IPS-18c (cell line): ENCODE measurements around the gene SCUBE2.
"Not testable (repeated sequence)": the region's sequence is repeated elsewhere in the genome, so short reads cannot be mapped to it uniquely, and the experiment has no call there.

Experiments used
- H3K4me3 ChIP-seq: 2 replicates; pipeline ENCODE4 v1.7.0; 2013; ENCODE audit warnings: low read depth, mild to moderate bottlenecking, low read length, moderate library complexity; ENCODE audit not compliant: insufficient read depth
- H3K9me3 ChIP-seq: one replicate; pipeline ENCODE4 v1.6.1; 2013; ENCODE audit warnings: mild to moderate bottlenecking, low read length, moderate library complexity; ENCODE audit not compliant: control insufficient read depth, insufficient read depth

Gene SCUBE2

GRCh38 chr11:9120664-9121468 is 29.5 kb upstream of the SCUBE2 start:
- Histone ChIP-seq H3K4me3 (no peak overlapping the region), H3K9me3 (no peaks in the 10 kb centered on the region)

GRCh38 chr11:9118277-9118676 is 26.9 kb upstream of the SCUBE2 start:
- Histone ChIP-seq H3K9me3 (no peaks in the 10 kb centered on the region), H3K4me3 (no peak overlapping the region)

GRCh38 chr11:9112075-9112474 is 20.7 kb upstream of the SCUBE2 start:
- Histone ChIP-seq H3K4me3 (no peak overlapping the region), H3K9me3 (peaks cover 9% of the 10 kb centered on the region)

DNA sequence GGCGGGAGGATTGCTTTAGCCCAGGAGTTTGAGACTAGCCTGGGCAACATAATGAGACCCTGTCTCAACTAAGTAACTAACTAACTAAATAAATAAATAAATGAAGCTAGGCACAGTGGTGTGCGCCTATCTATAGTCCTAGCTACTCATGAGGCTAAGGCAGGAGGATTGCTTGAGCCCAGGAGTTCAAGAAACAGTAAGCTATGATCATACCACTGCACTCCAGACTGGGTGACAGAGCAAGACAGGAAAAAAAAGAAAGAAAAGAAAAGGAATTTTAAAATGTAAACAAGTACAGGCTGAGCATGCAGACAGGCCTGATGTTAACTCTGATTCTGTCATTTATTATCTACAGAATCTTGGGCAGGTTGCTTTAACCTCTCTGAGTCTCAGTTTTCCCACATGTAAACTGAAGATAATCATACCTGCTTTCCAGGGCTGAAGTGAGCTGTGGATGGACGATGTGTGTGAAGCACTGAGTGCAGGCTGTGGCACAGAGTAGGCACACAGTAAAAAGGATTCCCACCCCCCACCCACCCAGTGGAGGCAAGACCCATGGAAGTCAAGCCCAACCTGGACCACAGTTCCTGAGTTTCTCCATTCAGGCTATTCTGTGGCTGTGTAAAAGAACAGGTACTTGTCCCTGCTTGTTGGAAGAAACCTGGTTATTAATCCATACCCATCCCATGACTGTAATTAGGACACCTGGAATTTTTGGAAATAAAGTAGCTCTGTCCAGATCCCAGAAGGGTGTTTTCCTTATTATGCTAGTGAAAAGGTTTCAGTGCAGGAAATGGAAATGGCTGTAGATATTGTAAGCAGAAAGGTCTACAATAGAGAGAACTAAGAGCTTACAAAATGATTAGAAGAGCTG is 18.7 kb upstream of the SCUBE2 start:
- H3K9me3 ChIP-seq = peaks cover 9% of the 10 kb centered on the region
- no peak overlapping the region for H3K4me3 ChIP-seq

DNA sequence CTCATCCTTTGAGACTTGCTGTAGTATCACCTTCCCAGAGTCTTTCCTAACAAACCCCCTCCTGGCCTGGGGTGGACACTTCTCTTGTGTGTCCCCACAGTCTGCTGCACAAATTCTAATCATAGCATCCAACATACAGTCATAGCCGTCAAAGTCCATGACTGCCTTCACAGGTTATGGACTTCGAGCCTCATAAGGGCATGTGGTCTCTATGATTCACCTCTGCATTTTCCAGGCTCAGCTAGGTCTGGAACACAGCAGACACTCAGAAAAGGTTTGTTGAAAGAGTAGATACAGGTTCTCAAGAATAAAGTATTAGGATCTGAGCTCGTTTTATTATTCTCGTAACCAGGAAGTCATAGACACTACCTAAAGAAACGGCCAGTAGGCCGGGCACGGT is 13.2 kb upstream of the SCUBE2 start:
- H3K4me3 ChIP-seq = no peak overlapping the region
- no peaks in the 10 kb centered on the region for H3K9me3 ChIP-seq

GRCh38 chr11:9103542-9104276 is 12.3 kb upstream of the SCUBE2 start:
- no peaks in the 10 kb centered on the region for H3K9me3 ChIP-seq
- no peak overlapping the region for H3K4me3 ChIP-seq

DNA sequence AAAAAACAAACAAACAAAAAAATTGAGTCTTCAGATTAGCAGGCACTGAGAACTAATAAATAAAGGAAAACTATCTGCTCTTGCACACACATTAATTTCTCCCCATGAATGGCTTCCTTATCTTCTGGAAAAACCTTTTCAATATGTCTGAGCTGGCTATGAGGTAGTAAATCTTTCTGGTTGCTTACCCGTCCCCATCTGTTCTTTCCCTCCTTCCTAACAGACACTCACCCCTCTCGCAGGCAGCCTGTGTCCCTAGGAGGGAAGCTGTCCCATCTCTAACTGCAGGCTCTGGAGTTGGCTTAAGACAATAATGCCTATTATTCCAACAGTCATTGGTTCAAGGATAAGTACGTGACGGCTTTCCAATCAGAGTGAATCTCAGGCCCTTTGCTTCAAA is 8.2 kb upstream of the SCUBE2 start:
- Histone ChIP-seq H3K4me3 (no peak overlapping the region), H3K9me3 (no peaks in the 10 kb centered on the region)

DNA sequence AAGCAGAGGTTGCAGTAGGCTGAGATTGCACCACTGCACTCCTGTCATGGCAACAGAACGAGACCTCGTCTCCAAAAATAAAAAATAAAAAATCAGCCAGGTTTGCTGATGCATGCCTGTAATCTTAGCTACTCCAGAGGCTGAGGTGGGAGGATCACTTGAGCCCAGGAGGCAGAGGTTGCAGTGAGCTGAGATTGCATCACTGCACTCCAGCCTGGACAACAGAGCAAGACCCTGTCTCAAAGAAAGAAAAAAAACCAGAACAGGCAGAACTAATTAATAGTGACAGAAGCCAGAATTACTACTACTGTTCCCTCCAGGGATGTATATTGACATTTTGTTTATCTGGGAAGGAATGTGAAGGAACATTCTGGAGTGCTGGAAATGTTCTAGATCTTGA is 7.1 kb upstream of the SCUBE2 start:
- not testable (repeated sequence) for H3K4me3 ChIP-seq, H3K9me3 ChIP-seq

GRCh38 chr11:9097186-9097943 is 6.0 kb upstream of the SCUBE2 start:
- not testable (repeated sequence) for H3K4me3 ChIP-seq, H3K9me3 ChIP-seq

- H3K4me3 ChIP-seq = no peak overlapping the region
- no peaks in the 10 kb centered on the region for H3K9me3 ChIP-seq
Observed at GRCh38 chr11:9096427-9096826, 5.0 kb upstream of the SCUBE2 start.

GRCh38 chr11:9095421-9095820 is 4.0 kb upstream of the SCUBE2 start:
- Histone ChIP-seq H3K4me3 (no peak overlapping the region), H3K9me3 (no peaks in the 10 kb centered on the region)

DNA sequence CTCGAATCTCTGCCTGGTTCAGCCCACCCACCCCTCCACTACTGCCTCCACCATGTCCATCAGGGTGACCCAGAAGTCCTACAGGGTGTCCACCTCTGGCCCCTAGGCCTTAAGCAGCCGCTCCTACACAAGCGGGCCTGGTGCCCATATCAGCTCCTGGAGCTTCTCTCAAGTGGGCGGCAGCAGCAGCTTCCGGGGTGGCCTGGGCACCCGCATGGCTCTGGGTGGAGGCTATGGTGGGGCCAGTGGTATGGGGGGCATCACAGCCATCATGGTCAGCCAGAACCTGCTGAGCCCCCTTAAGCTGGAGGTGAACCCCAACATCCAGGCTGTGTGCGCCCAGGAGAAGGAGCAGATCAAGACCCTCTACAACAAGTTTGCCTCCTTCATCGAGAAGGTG is 3.0 kb upstream of the SCUBE2 start:
- H3K4me3 ChIP-seq = no peak overlapping the region
- no peaks in the 10 kb centered on the region for H3K9me3 ChIP-seq

- Histone ChIP-seq H3K9me3 (no peaks in the 10 kb centered on the region), H3K4me3 (no peak overlapping the region)
Observed at GRCh38 chr11:9092853-9093778, 1.7 kb upstream of the SCUBE2 start.

DNA sequence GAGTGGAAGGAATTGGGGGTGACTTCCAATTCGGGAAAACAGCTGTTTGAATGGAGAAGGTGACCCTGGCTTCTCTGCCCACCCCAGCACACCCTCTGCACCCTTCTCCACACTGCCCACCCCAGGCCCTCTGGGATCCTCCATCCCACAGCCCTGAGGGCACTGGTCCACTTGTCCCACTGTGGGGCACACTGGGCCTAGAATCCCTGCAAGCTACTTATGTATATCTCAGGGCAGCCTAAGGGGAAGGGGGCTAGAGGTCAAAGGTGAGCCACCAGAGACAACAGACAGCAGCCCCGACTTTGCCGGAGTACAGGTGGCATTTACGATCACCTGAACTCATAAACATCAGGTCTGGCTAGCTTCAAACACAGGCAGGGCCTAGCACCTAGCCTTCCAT is 673 bp upstream of the SCUBE2 start:
- no peaks in the 10 kb centered on the region for H3K9me3 ChIP-seq
- peak overlapping the region; percentile 36; the same call in 1 of the 2 replicates for H3K4me3 ChIP-seq

DNA sequence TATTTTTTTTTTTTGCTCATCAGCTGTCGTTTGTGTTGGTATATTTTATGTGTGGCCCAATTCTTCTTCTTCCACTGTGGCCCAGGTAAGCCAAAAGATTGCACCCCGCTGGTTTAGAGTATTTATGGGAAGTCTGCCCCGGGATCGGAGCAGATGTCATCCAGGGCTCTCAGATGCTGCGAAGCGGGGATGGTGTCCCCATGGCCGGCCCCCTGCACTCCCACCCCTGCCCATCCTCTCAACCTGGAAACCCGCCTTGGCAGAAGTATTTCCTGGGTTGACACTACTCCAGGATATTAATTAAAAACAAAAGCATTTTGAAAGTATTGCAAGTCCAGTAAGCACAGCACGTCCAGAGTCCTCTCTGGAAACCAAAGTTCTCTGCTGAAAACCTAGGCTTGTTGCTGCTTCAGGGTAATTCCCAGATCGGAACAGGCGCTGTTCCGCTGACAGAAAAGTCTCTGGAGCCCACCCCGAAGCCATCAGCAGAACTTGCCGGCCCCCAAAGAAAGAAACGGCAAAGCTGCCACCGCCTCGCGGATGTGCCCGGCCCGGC is 833 bp downstream of the SCUBE2 start:
- Histone ChIP-seq H3K4me3 (peak overlapping the region; percentile 67), H3K9me3 (no peaks in the 10 kb centered on the region)

GRCh38 chr11:9089636-9090035 is 1.8 kb downstream of the SCUBE2 start:
- H3K4me3 ChIP-seq = no peak overlapping the region
- no peaks in the 10 kb centered on the region for H3K9me3 ChIP-seq
